ENCODE data around the gene MPZ. TPM values are rescaled to one million over a fixed set of nuclear protein-coding genes. Genes with fewer than 3 reads are reported as not detected.

Gene MPZ
- total RNA-seq, 2 donors from 2014 or later: 3.6 to 6.6 TPM

GRCh38 chr1:161274874-161275273 lies 34.9 kb downstream of the MPZ start:
- Histone ChIP-seq H3K27ac (no peak overlapping the region), H3K9me3 (no peaks in the 10 kb centered on the region), H3K27me3 (no peaks in the 10 kb centered on the region), H3K36me3 (replicated peaks in 1 of 2; ENCODE audit: insufficient read depth in 1 of 2, low read depth in 2 of 2) (no peaks in the 10 kb centered on the region), H3K4me1 (peaks cover 16% of the 10 kb centered on the region), H3K4me3 (no peak overlapping the region)
- TF ChIP-seq POLR2A (IDR thresholded peaks at IDR 0.05): no peak
- no peak for TF ChIP-seq CTCF (IDR thresholded peaks at IDR 0.05)
- ATAC-seq: peak; percentile 89
- 6 to 7% methylated on average over 3 of the region's 3 CpGs for WGBS, 2 donors
- intact Hi-C loops (cut with DNase I): no loop called here
- peak; percentile 46 to 73 (median 54) for DNase-seq

DNA sequence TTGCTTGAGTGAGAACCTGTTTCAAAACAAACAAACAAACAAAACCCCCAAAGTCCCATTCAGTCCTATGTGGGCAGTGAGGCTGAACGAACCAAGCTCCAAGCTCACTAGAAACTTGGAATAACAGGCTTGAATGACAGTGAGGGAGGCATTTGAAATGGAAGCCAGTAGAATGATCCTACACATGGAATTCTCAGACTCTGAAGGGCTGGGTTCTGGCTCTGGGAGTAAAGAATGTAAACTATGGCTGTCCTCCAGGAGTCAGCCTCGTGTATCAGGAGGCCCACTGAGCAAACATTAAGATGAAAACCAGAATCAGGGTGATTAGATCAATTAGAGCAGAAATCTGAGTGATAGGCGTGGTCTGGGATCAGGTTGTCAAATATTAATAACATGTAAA lies 36.4 kb downstream of the MPZ start:
- WGBS, 2 donors: 47 to 49% methylated on average over 3 of the region's 3 CpGs
- peaks cover 16% of the 10 kb centered on the region for H3K4me1 ChIP-seq
- intact Hi-C loops (cut with DNase I): no loop called here
- ATAC-seq (no peak), DNase-seq (no peak)
- no peaks in the 10 kb centered on the region for H3K36me3 ChIP-seq (replicated peaks in 1 of 2; ENCODE audit: insufficient read depth in 1 of 2, low read depth in 2 of 2)
- H3K27me3 ChIP-seq: no peaks in the 10 kb centered on the region
- no peak overlapping the region for H3K4me3 ChIP-seq
- no peak overlapping the region for H3K27ac ChIP-seq
- H3K9me3 ChIP-seq: no peaks in the 10 kb centered on the region
- TF ChIP-seq POLR2A (IDR thresholded peaks at IDR 0.05) (no peak), CTCF (IDR thresholded peaks at IDR 0.05) (no peak)

GRCh38 chr1:161267321-161267720 lies 42.4 kb downstream of the MPZ start:
- H3K4me1 ChIP-seq: peaks cover 14% of the 10 kb centered on the region
- ATAC-seq: no peak
- intact Hi-C loops (cut with DNase I): no loop called here
- TF ChIP-seq POLR2A (IDR thresholded peaks at IDR 0.05) (no peak), CTCF (IDR thresholded peaks at IDR 0.05) (no peak)
- 72 to 85% methylated on average over 3 of the region's 3 CpGs for WGBS, 2 donors
- H3K4me3 ChIP-seq: no peak overlapping the region
- peak in 1 of 4 donors; percentile 5 for DNase-seq
- H3K27me3 ChIP-seq: no peaks in the 10 kb centered on the region
- no peaks in the 10 kb centered on the region for H3K36me3 ChIP-seq (replicated peaks in 1 of 2; ENCODE audit: insufficient read depth in 1 of 2, low read depth in 2 of 2)
- H3K27ac ChIP-seq: no peak overlapping the region
- no peaks in the 10 kb centered on the region for H3K9me3 ChIP-seq

DNA sequence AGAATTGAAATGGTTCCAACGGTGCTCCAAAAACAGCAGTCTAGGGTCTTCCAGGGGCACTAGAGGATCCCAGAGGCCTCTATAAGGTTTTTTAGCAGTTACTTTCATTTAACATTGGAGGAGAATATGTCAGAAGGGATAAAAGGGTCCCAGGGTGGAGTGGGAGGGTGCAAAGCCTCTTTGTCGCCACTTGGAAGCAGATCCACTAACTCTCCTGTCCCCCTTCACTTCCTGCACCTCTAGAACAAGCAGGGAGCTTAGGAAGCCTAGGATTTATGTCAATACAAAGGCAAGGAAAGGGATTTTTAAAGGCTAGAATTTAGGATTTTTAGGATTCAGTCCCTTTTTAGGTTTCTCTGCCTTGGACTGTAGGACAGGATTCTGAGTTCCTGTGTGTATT lies 42.9 kb downstream of the MPZ start:
- no peaks in the 10 kb centered on the region for H3K36me3 ChIP-seq (replicated peaks in 1 of 2; ENCODE audit: insufficient read depth in 1 of 2, low read depth in 2 of 2)
- WGBS, 2 donors: 61 to 63% methylated on average over 2 of the region's 2 CpGs
- ATAC-seq (no peak), DNase-seq (no peak)
- peaks cover 14% of the 10 kb centered on the region for H3K4me1 ChIP-seq
- no peaks in the 10 kb centered on the region for H3K9me3 ChIP-seq
- H3K4me3 ChIP-seq: no peak overlapping the region
- intact Hi-C loops (cut with DNase I): no loop called here
- TF ChIP-seq CTCF (IDR thresholded peaks at IDR 0.05) (no peak), POLR2A (IDR thresholded peaks at IDR 0.05) (no peak)
- H3K27me3 ChIP-seq: no peaks in the 10 kb centered on the region
- no peak overlapping the region for H3K27ac ChIP-seq

GRCh38 chr1:161266202-161266601 lies 43.6 kb downstream of the MPZ start:
- DNase-seq (no peak), ATAC-seq (no peak)
- Histone ChIP-seq H3K9me3 (no peaks in the 10 kb centered on the region), H3K36me3 (replicated peaks in 1 of 2; ENCODE audit: insufficient read depth in 1 of 2, low read depth in 2 of 2) (no peaks in the 10 kb centered on the region), H3K4me1 (peaks cover 14% of the 10 kb centered on the region), H3K4me3 (no peak overlapping the region), H3K27me3 (no peaks in the 10 kb centered on the region), H3K27ac (no peak overlapping the region)
- WGBS, 2 donors: 22 to 25% methylated on average over 3 of the region's 3 CpGs
- intact Hi-C loops (cut with DNase I): no loop called here
- TF ChIP-seq POLR2A (IDR thresholded peaks at IDR 0.05): no peak
- TF ChIP-seq CTCF (IDR thresholded peaks at IDR 0.05): no peak
